ENCODE results near the gene LRRC56. TPM values are rescaled to one million over a fixed set of nuclear protein-coding genes. Genes with fewer than 3 reads are reported as not detected.

The LRRC56 gene
- total and polyA plus RNA-seq, 2 of the 13 experiments (the other 11 are each of a cell fraction or from before 2014, with no cell fraction given) = 0.11 to 0.29 TPM

GRCh38 chr11:534396-535209 is 2.7 kb upstream of the LRRC56 start (continued):
- TF ChIP-seq ZNF687 (CRISPR knock-in tag; IDR thresholded peaks at IDR 0.05) (peak; percentile 61), RBFOX2 (IDR thresholded peaks at IDR 0.05; ENCODE audit: low read depth, low read length) (peak; percentile 62), ZBTB4 (CRISPR knock-in tag; IDR thresholded peaks at IDR 0.05; ENCODE audit: borderline replicate concordance) (peak; percentile 18; the same call in 1 of the 2 replicates), ZNF30 (CRISPR knock-in tag; IDR thresholded peaks at IDR 0.05) (no peak), USF2 (IDR thresholded peaks at IDR 0.05; ENCODE audit: low read depth, low read length) (no peak), USF2 (CRISPR knock-in tag; IDR thresholded peaks at IDR 0.05; ENCODE audit: borderline replicate concordance) (no peak), HNF1B (CRISPR knock-in tag; IDR thresholded peaks at IDR 0.05) (peak; percentile 60; the same call in 1 of the 2 replicates), SKIL (CRISPR knock-in tag; IDR thresholded peaks at IDR 0.05; ENCODE audit: borderline replicate concordance) (no peak), ZNF501 (CRISPR knock-in tag; IDR thresholded peaks at IDR 0.05) (peak; percentile 67), HNRNPL (IDR thresholded peaks at IDR 0.05; ENCODE audit: low read depth, low read length) (peak; percentile 65; the same call in 1 of the 2 replicates), TEAD2 (CRISPR knock-in tag; IDR thresholded peaks at IDR 0.05) (no peak), SRY (CRISPR knock-in tag; IDR thresholded peaks at IDR 0.05) (0 out of 2 replicates have a peak, but pooled peaks have one; percentile 39), RXRB (CRISPR knock-in tag; IDR thresholded peaks at IDR 0.05; ENCODE audit: borderline replicate concordance) (no peak), HOXA3 (CRISPR knock-in tag; IDR thresholded peaks at IDR 0.05) (no peak)
